HEK293 (cell line): ENCODE results near the gene SOX13.

Experiments
- CTCF ChIP-seq: fragments of 450-650 bp; formaldehyde crosslinking; IDR thresholded peaks from 2 replicates; pipeline ENCODE4 v1.5.1; 2016; ENCODE audit warnings: missing biosample characterization, missing genetic modification characterization
- ELK4 ChIP-seq: IDR thresholded peaks from 2 replicates; pipeline ENCODE4 v1.6.1; 2011; ENCODE audit warnings: mild to moderate bottlenecking, low read depth, low read length, borderline replicate concordance
- PBX3 ChIP-seq: sonication (generic); formaldehyde crosslinking; IDR thresholded peaks from 2 replicates; pipeline ENCODE4 v1.8.1; 2022; ENCODE audit warnings: mild to moderate bottlenecking, moderate library complexity, missing genetic modification reagents
- TSHZ1 ChIP-seq: fragments of 450-650 bp; formaldehyde crosslinking; IDR thresholded peaks from 2 replicates; pipeline ENCODE4 v1.5.1; 2016; ENCODE audit warnings: missing biosample characterization, missing genetic modification characterization, borderline replicate concordance
- YY1 ChIP-seq: fragments of 450-650 bp; formaldehyde crosslinking; IDR thresholded peaks from 2 replicates; pipeline ENCODE4 v1.5.1; 2018; ENCODE audit warnings: missing biosample characterization, missing genetic modification characterization
- ZBTB21 ChIP-seq: fragments of 450-650 bp; formaldehyde crosslinking; IDR thresholded peaks from 2 replicates; pipeline ENCODE4 v1.5.1; 2017; ENCODE audit warnings: missing biosample characterization, missing genetic modification characterization
- ZBTB49 ChIP-seq: fragments of 450-650 bp; formaldehyde crosslinking; IDR thresholded peaks from 2 replicates; pipeline ENCODE4 v1.5.1; 2016; ENCODE audit warnings: missing biosample characterization, missing genetic modification characterization, low read depth
- ZNF19 ChIP-seq: fragments of 450-650 bp; formaldehyde crosslinking; IDR thresholded peaks from 2 replicates; pipeline ENCODE4; 2016; ENCODE audit warnings: missing biosample characterization, missing genetic modification characterization, low read depth
- ZNF292 ChIP-seq: fragments of 450-650 bp; formaldehyde crosslinking; IDR thresholded peaks from 2 replicates; pipeline ENCODE4 v1.5.1; 2016; ENCODE audit warnings: low read depth, missing biosample characterization, missing genetic modification characterization, borderline replicate concordance
- ZNF426 ChIP-seq: fragments of 450-650 bp; formaldehyde crosslinking; IDR thresholded peaks from 2 replicates; pipeline ENCODE4 v1.5.1; 2017; ENCODE audit warnings: missing biosample characterization, missing genetic modification characterization, mild to moderate bottlenecking, inconsistent platforms, moderate library complexity
- ZNF488 ChIP-seq: fragments of 450-650 bp; formaldehyde crosslinking; IDR thresholded peaks from 2 replicates; pipeline ENCODE4 v1.5.1; 2016; ENCODE audit warnings: missing biosample characterization, missing genetic modification characterization
- ZNF624 ChIP-seq: fragments of 450-650 bp; formaldehyde crosslinking; IDR thresholded peaks from 2 replicates; pipeline ENCODE4 v1.5.1; 2017; ENCODE audit warnings: missing biosample characterization, missing genetic modification characterization
- ZNF654 ChIP-seq: fragments of 450-650 bp; formaldehyde crosslinking; IDR thresholded peaks from 2 replicates; pipeline ENCODE4 v1.5.1; 2016; ENCODE audit warnings: low read depth, missing biosample characterization, missing genetic modification characterization

- TF ChIP-seq ZNF292 (tag by site-specific recombination) (no peak), ZBTB49 (tag by site-specific recombination) (no peak), CTCF (tag by site-specific recombination) (no peak), ZBTB21 (tag by site-specific recombination) (no peak), PBX3 (CRISPR knock-in tag) (no peak), ZNF488 (tag by site-specific recombination) (no peak), ZNF426 (tag by site-specific recombination) (no peak), YY1 (tag by site-specific recombination) (no peak), ZNF654 (tag by site-specific recombination) (no peak), ZNF624 (tag by site-specific recombination) (no peak), ZNF19 (tag by site-specific recombination) (no peak), ELK4 (no peak), TSHZ1 (tag by site-specific recombination) (no peak)
Measured at GRCh38 chr1:204130178-204130577, 57.3 kb downstream of the SOX13 start.
